ENCODE measurements around the gene LAS1L. TPM values are rescaled to one million over a fixed set of nuclear protein-coding genes. Genes with fewer than 3 reads are reported as not detected.
A peak's percentile ranks its signal among the peaks of the same experiment; 100 is the strongest.
"Not testable (repeated sequence)": the region's sequence is repeated elsewhere in the genome, so short reads cannot be mapped to it uniquely, and the experiment has no call there.

Gene LAS1L
- total RNA-seq, 2 experiments from 2014 or later, result 47.4 to 51.6 TPM

DNA sequence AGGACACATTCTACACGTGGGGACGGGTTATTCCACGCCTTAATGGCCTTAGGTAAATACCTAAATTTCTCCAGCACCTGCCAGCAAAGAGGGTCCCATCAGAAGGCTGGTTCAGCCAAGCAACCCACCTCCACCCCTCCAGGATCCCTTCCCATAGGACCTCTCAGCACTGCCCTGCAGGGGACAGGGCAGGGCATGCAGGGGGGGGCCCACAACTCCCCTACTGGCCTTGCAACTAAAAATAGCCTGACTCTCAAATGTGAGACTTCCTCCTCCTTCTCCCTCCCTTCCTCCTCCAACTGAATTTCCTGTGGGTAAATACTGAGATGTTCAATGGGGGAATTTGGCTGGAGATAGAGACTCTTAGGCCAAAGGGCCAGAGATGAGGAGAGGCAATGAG lies 6.3 kb downstream of the LAS1L start:
- H3K4me3 Mint-ChIP-seq, result no peak overlapping the region
- no peak for DNase-seq
- POLR2A ChIA-PET, result no interaction called here

DNA sequence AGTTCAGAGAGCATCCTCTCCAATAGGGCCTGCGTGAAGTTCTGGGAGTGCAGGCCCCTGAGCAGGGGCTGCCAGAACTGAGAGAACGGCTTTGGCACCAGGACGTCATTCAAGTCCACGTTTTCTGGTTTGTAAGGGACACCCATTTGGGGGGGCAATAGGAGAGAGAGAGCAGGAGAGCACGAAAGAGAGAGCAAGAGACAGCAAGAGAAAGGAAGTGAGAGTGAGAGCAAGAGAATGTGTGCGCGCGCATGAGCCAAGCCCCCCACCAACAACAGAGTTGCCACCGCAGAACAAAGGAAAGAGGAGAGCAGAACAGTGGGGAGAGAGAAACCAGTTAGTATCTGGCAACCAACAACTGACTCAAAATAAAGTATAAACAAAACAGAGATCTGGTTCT lies 10.4 kb downstream of the LAS1L start:
- no peaks in the 10 kb centered on the region for H3K9me3 Mint-ChIP-seq
- DNase-seq (no peak), ATAC-seq (ENCODE audit: poor library complexity) (no peak)
- Histone ChIP-seq H3K27ac (ENCODE audit: low read depth in 1 of 2, low read length in 2 of 2) (no peak overlapping the region), H3K27me3 (ENCODE audit: control insufficient read depth in 1 of 2, insufficient read depth in 2 of 2, low read length in 2 of 2) (no peaks in the 10 kb centered on the region), H3K4me3 (ENCODE audit: low read length) (no peak overlapping the region), H3K9me3 (ENCODE audit: control insufficient read depth in 1 of 2, insufficient read depth in 1 of 2, low read length in 2 of 2) (no peaks in the 10 kb centered on the region), H3K36me3 (ENCODE audit: insufficient read depth, low read length) (peaks cover 70% of the 10 kb centered on the region), H3K4me1 (ENCODE audit: insufficient read depth, low read length) (no peaks in the 10 kb centered on the region)
- no peaks in the 10 kb centered on the region for H3K27me3 Mint-ChIP-seq
- TF ChIP-seq, protein P1, sequence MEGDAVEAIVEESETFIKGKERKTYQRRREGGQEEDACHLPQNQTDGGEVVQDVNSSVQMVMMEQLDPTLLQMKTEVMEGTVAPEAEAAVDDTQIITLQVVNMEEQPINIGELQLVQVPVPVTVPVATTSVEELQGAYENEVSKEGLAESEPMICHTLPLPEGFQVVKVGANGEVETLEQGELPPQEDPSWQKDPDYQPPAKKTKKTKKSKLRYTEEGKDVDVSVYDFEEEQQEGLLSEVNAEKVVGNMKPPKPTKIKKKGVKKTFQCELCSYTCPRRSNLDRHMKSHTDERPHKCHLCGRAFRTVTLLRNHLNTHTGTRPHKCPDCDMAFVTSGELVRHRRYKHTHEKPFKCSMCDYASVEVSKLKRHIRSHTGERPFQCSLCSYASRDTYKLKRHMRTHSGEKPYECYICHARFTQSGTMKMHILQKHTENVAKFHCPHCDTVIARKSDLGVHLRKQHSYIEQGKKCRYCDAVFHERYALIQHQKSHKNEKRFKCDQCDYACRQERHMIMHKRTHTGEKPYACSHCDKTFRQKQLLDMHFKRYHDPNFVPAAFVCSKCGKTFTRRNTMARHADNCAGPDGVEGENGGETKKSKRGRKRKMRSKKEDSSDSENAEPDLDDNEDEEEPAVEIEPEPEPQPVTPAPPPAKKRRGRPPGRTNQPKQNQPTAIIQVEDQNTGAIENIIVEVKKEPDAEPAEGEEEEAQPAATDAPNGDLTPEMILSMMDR (IDR thresholded peaks at IDR 0.05), result no peak
- H3K4me3 Mint-ChIP-seq, result no peak overlapping the region
- peaks cover 65% of the 10 kb centered on the region for H3K36me3 Mint-ChIP-seq (ENCODE audit: low read depth)
- CTCF ChIA-PET, result no interaction called here
- no peak overlapping the region for H3K27ac Mint-ChIP-seq
- POLR2A ChIA-PET, result no interaction called here
- peaks cover 9% of the 10 kb centered on the region for H3K4me1 Mint-ChIP-seq (ENCODE audit: low read depth)
- intact Hi-C loops (cut with DNase I, micrococcal nuclease), result no loop called here

More for the DNA sequence above, 6.3 kb downstream of the LAS1L start:
- Mint-ChIP-seq H3K27ac (no peak overlapping the region), H3K4me1 (ENCODE audit: low read depth) (peaks cover 17% of the 10 kb centered on the region), H3K36me3 (ENCODE audit: low read depth) (peaks cover 53% of the 10 kb centered on the region), H3K27me3 (no peaks in the 10 kb centered on the region), H3K9me3 (no peaks in the 10 kb centered on the region)
- H3K4me1 ChIP-seq (ENCODE audit: insufficient read depth, low read length), result peaks cover 5% of the 10 kb centered on the region
- no peak for ATAC-seq (ENCODE audit: poor library complexity)
- peaks cover 65% of the 10 kb centered on the region for H3K36me3 ChIP-seq (ENCODE audit: insufficient read depth, low read length)
- no peaks in the 10 kb centered on the region for H3K9me3 ChIP-seq (ENCODE audit: control insufficient read depth in 1 of 2, insufficient read depth in 1 of 2, low read length in 2 of 2)
- H3K4me3 ChIP-seq (ENCODE audit: low read length), result no peak overlapping the region
- CTCF ChIA-PET, result interaction anchor here (0.8 to 1.2 kb wide), 3 partner anchors 9 to 1203 kb away, joined by 3 to 4 read pairs (median 3); no protein-coding TSS in a partner anchor
- no peaks in the 10 kb centered on the region for H3K27me3 ChIP-seq (ENCODE audit: control insufficient read depth in 1 of 2, insufficient read depth in 2 of 2, low read length in 2 of 2)
- no peak overlapping the region for H3K27ac ChIP-seq (ENCODE audit: low read depth in 1 of 2, low read length in 2 of 2)
- intact Hi-C loops (cut with DNase I, micrococcal nuclease), result loop anchor here in 1 of 2 experiments (2.0 kb wide), 1 partner anchor 633 kb away; no protein-coding TSS in a partner anchor
- TF ChIP-seq, protein P1 (IDR thresholded peaks at IDR 0.05), result no peak

GRCh38 chrX:65522739-65523372 lies 11.7 kb downstream of the LAS1L start:
- ChIA-PET CTCF (no interaction called here), POLR2A (interaction anchor here (0.7 kb wide), 1 partner anchor 9 kb away, joined by 3 read pairs; no protein-coding TSS in a partner anchor)
- ATAC-seq (ENCODE audit: poor library complexity), result no peak
- Histone ChIP-seq H3K4me3 (ENCODE audit: low read length) (no peak overlapping the region), H3K27me3 (ENCODE audit: control insufficient read depth in 1 of 2, insufficient read depth in 2 of 2, low read length in 2 of 2) (no peaks in the 10 kb centered on the region), H3K27ac (ENCODE audit: low read depth in 1 of 2, low read length in 2 of 2) (no peak overlapping the region), H3K9me3 (ENCODE audit: control insufficient read depth in 1 of 2, insufficient read depth in 1 of 2, low read length in 2 of 2) (no peaks in the 10 kb centered on the region), H3K4me1 (ENCODE audit: insufficient read depth, low read length) (no peaks in the 10 kb centered on the region), H3K36me3 (ENCODE audit: insufficient read depth, low read length) (peaks cover 66% of the 10 kb centered on the region)
- H3K36me3 Mint-ChIP-seq (ENCODE audit: low read depth), result peaks cover 57% of the 10 kb centered on the region
- no peak overlapping the region for H3K4me3 Mint-ChIP-seq
- H3K27ac Mint-ChIP-seq, result no peak overlapping the region
- H3K4me1 Mint-ChIP-seq (ENCODE audit: low read depth), result peaks cover 4% of the 10 kb centered on the region
- TF ChIP-seq, protein P1 (IDR thresholded peaks at IDR 0.05), result no peak
- no peaks in the 10 kb centered on the region for H3K27me3 Mint-ChIP-seq
- intact Hi-C loops (cut with DNase I, micrococcal nuclease), result no loop called here
- no peak for DNase-seq
- H3K9me3 Mint-ChIP-seq, result no peaks in the 10 kb centered on the region

GRCh38 chrX:65519530-65519929 lies 15.1 kb downstream of the LAS1L start:
- H3K4me3 ChIP-seq (ENCODE audit: low read length); intact Hi-C loops (cut with DNase I, micrococcal nuclease); H3K4me3 Mint-ChIP-seq; H3K27ac Mint-ChIP-seq; H3K27me3 Mint-ChIP-seq; POLR2A ChIA-PET; H3K4me1 Mint-ChIP-seq (ENCODE audit: low read depth); H3K27me3 ChIP-seq (ENCODE audit: control insufficient read depth in 1 of 2, insufficient read depth in 2 of 2, low read length in 2 of 2); ATAC-seq (ENCODE audit: poor library complexity); H3K9me3 ChIP-seq (ENCODE audit: control insufficient read depth in 1 of 2, insufficient read depth in 1 of 2, low read length in 2 of 2); H3K9me3 Mint-ChIP-seq; CTCF ChIA-PET; H3K27ac ChIP-seq (ENCODE audit: low read depth in 1 of 2, low read length in 2 of 2); H3K4me1 ChIP-seq (ENCODE audit: insufficient read depth, low read length); DNase-seq: not testable (repeated sequence)
- peaks cover 60% of the 10 kb centered on the region for H3K36me3 ChIP-seq (ENCODE audit: insufficient read depth, low read length)
- peaks cover 42% of the 10 kb centered on the region for H3K36me3 Mint-ChIP-seq (ENCODE audit: low read depth)

DNA sequence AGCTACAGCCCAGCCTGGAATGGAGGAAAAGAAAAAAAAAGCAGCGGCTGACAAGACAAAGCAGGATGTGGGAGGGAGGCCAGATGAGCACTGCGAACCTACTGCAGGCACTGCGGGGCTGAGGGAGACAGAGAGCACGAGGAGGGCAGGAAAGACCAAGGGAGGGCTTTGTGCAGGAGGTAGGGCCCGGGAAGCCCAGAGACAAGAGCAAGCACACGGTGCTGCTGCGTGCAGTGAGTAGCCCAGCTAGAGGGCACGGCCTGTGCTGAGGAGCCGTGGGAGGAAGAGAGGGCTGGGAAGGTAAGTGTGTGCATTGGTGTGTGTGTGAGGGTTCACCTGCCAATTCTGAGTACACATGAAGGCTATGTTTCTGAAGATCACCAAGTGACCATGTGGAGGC lies 15.6 kb downstream of the LAS1L start:
- H3K4me1 Mint-ChIP-seq (ENCODE audit: low read depth); H3K27ac ChIP-seq (ENCODE audit: low read depth in 1 of 2, low read length in 2 of 2); H3K27me3 ChIP-seq (ENCODE audit: control insufficient read depth in 1 of 2, insufficient read depth in 2 of 2, low read length in 2 of 2); H3K9me3 ChIP-seq (ENCODE audit: control insufficient read depth in 1 of 2, insufficient read depth in 1 of 2, low read length in 2 of 2); DNase-seq; H3K9me3 Mint-ChIP-seq; POLR2A ChIA-PET; H3K27ac Mint-ChIP-seq; H3K4me3 ChIP-seq (ENCODE audit: low read length); H3K27me3 Mint-ChIP-seq; intact Hi-C loops (cut with DNase I, micrococcal nuclease); H3K4me3 Mint-ChIP-seq; H3K4me1 ChIP-seq (ENCODE audit: insufficient read depth, low read length): not testable (repeated sequence)
- CTCF ChIA-PET, result interaction anchor here (0.9 kb wide), 1 partner anchor 9 kb away, joined by 3 read pairs; no protein-coding TSS in a partner anchor
- ATAC-seq (ENCODE audit: poor library complexity), result peak; percentile 80
- H3K36me3 ChIP-seq (ENCODE audit: insufficient read depth, low read length), result peaks cover 59% of the 10 kb centered on the region
- H3K36me3 Mint-ChIP-seq (ENCODE audit: low read depth), result peaks cover 36% of the 10 kb centered on the region
